CD4-positive, alpha-beta T cell treated with Interferon alpha-2 for 1 hour (primary cell): ENCODE measurements around the gene GJD2.

Source experiments
- DNase-seq, 2 donors: peaks; one replicate each; pipeline ENCODE4 v3.0.0-alpha.2; 2020 to 2022

The GJD2 gene

DNA sequence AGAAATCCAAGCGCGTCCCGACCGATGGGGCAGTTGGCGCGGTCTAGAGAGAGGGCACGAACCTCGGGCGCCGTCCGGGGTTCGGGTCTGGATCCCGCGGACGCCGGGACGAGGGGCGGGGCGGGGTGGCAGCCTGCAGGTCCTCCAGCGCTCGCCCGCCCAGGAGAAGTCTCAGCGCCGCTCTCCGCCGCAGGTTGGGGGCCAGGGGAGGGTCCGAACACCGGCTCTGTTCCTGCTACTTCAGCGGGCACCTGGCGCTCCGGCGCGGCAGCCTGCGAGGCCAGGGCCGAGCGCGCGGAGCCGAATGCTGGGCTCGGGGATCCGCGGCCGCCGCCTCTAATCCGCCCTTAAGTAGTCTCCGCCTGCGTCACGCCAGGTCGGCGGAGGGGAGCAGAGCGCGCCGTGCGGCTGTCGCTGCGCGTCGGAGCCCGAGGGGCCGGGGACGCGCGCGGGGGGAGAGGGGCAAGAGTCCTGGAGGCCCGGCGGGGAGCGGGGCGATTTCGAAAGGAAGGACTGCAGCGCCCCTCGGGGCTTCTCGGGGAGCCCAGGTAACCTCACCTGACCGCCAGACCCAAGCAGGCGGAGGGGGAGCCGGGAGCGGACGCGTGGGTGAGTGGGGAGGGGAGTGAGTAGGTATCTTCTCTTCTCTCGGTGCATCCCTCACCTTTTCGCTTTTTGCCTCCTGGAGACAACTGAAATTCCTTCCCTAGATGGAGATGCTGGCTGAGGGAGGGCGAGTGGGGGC lies at the start of gene GJD2:
GJD2 (minus strand) TSS at position 325 of the 745 bp plus-strand sequence. CDS start 510 bp downstream, outside the sequence.
- DNase-seq, result no peak

DNA sequence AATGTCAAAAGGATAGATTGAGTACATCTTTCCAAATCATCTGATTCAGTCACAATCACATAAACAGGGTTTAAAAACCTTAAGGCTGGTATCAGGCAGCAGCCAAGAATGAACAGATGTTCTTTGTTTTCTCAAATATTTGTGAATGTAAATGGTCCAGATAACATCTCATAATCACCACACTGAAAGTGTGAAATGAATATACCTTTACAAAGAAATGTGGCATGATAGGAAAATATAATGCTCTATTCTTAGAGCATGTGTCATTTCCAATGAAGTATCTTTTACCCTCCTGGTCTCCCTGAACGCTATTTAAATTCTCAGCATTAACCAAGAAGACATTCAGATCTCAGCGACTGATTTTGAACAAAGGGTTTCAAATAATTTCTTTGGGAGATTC lies 49.3 kb upstream of the GJD2 start:
- no peak for DNase-seq

DNA sequence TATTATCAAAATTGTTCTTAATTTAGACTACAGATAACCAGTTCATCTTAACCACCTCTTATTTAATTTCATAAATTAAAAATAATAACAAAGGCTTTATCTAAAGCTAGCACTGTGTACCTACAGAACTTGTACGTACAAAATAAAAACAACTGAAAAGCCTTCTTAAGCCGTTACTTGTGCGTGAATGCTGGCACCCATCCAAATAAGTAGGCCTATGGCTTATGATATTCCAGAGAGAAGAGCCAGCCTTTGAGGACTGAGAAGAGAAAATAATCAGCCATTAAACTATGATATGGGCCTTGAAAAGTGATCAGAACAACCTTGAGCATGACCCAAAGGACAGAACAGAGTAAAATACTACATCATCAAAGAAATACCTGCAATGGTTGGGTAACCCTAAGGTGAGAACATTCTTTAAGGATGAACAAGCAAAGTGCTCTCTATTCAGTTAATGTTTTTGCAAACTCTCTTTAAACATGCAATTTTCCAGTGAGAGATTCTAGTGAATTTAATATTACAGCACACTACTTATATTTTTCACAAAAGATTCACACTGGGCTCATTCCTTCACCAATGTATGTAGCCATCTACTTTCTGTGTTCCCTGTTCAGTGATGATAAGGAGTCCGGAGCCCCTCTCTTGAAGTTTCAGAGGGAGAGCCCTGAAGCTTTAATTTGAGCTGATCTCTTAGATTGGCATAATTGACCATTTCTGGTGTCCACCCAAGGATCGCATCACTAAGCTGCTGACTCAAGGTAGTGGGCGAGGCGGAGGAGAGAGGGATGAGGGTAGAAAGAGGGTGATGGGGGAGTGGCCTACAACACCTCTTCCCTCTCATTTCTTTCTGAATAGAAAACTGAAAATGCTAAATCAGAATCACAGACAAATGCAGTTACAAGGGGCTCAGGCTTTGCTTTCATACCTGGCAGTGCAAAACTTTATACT lies 48.3 kb upstream of the GJD2 start:
- no peak for DNase-seq

DNA sequence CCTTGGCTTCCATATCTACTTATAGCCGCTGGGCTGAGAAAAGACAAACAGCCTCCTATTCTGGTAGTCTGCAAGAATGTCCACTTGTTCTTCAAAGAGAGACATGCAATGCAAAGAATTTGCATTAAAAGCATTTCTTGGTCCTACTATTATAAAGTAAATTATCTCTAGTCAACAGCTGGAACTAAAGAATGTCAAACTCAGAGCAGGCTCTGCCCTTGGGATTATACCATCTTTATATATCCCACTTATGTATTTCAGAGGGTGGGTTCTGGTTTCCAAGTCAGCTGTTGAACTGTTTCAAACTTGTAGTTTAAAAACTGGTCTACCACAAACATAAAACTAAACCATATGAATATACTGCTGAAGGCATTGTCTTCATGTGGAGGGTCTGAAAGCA lies 47.6 kb upstream of the GJD2 start:
- DNase-seq, result no peak

DNA sequence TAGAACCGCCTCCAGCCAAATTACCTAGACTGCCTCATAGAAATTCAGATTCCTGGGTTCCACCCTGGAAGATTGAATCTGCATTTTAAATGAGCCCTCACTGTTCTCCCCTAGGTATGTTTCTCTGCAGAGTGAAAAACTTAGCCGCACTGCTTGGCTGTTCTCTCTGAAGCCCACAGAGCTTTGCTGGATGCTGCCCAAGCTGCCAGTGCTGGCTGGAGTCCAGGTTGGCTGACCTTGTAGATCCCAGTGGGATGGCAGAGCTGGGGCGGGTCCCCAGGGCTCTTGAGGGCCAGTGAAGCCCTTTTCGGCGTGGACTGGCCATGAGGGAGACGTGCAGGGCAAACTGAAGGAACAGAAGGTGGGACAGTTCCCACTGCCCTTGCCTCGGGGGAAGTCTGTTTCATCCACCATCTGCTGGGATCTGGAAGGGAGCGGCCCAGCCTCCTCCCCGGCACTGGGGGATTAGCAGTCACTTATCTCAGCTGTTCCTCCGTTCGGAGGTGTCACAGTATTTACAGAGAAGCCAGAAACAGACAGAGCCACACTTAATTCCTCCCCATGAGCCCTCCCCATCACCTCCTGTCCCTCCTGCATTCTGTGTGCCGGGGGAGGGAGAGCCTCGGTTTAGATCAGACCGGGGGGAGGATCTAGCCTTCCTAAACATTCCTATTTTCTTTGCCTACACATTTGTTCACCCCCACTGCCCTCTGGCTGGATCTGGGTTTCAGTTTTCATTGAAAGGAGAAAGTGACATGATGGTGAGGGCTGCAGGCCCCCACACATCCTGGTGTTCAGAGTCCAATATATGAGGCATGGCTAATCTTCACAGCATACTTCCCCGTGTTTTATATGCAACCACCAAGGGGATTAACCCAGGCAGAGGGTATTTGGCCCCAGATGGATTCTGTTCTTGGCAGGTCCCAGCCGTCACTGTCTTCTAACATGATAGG lies 44.6 kb upstream of the GJD2 start:
- DNase-seq, result no peak

DNA sequence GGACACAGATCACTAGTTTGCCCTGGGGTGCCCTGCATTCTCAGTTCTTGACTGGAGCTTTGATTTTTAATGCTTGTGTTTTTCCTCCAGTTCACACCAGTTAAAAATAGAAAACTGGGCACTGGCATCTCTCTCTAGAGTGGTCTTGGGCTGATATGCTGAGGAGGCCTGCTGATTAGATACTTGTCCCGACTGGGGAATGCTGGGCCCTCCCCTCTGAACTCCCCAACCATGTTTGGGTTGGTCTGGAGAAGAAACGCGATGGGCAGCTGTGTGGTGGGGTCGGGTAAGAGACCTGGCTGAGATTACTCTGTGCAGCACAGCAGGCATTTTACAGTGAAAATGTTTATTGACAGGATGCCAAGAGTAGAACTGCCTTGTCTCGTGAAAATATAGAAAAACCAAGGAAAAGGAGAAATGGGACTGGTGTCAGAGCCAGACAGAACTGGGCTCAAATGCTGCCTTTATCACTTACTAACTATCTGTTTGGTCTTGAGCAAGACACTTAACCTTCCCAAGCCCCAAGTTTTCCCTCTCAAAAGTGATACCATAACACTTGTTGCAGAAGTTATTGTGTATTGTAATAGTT lies 42.1 kb upstream of the GJD2 start:
- no peak for DNase-seq

DNA sequence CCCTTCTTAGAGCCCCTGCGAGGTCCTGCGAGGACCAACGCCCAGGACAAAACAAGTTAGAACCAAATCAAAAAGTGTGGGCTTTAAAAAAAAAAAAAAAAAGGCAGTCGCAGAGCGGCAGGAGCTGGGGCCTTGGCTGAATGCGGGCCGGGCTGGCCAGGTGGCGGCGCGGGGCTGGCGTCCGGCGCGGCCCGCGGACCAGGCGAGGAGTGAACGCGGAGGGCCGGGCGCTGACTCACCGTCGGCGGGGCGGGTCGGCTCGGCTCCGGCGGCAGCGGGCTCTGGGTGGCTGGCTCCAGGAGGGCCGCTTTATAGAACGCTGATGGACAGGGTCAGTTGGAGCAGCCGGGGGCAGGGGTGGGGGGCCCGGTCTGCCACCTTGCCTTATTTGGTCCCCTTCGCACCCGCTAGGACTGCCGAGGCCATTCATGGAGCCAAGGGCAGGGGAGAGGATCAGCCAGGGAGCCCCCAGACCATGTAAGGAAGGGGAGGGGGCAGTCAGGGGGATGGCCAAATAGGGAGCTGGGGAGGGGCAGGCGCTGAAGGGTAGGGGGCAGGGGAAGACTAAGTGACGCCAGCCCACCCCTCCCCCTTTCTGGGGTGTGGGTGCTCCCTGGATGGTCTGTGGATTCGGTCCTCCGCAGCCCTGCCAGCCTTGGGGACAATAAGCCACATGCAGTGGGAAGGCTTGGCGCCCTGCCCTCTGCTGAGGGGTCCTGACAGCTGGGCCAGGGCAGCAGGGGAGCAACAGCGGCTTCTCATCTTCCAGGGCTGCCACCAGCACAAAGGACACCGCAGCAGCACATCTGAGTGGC lies 40.7 kb upstream of the GJD2 start, which contains the start of gene ACTC1:
ACTC1 (minus strand) TSS at position 283 of the 815 bp plus-strand sequence. CDS start 741 bp downstream, outside the sequence.
- DNase-seq, result no peak

DNA sequence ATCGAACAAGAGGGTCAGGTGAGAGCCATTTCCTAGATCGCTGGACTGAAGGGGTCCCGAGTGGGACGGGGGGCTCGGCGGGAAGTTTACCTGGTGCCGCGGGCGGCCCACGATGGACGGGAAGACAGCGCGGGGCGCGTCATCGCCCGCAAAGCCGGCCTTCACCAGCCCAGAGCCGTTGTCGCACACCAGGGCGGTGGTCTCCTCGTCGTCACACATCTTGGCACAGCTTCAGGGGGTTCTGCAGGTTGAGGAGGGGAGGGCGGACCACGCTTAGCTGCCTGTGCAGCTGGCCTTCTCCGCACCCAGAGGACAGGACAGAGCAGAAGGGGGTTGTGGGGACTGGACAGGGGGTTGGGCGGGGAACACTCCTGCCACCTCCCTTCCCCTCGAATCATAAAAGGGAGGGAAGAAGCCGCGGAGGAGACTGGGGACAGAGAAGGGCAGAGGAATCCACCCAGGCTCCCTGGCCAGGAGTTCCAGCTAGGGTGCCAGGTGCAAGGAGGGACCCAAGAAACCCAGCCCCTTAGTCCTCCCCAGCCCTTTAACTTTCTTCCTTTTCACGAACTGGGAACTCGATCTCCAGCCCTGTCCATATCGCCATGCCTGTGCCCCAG lies 39.9 kb upstream of the GJD2 start:
- no peak for DNase-seq

DNA sequence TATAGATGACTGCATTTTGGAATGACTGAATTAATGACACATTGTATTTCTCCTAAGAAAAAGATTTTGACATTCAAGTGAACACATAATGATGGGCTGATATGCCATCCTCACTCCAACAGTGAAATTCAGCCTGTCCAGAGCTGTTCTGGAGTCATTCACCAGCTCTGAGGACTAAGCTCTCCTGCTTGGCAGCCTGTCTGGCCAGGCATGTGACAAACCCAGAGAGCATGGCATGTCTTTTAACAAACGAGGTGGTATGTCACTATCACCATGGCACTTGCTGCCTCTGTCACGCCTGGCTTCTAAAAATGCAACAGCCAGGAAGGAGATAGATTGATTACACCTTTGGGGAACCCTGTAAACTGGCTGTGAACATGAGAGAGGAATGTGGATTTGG lies 39.1 kb upstream of the GJD2 start:
- no peak for DNase-seq

DNA sequence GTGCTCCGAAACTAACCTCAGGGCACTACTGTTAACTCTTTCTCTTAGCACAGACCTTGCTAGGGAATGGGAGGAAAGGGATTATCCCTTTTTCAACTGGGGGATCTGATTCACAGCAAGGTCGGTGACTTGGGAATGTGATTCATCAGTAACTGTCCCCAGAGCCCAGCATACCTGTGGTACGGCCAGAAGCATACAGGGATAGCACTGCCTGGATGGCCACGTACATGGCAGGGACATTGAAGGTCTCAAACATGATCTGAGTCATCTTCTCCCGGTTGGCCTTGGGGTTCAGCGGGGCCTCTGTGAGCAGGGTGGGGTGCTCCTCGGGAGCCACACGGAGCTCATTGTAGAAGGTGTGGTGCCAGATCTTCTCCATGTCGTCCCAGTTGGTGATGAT lies 38.3 kb upstream of the GJD2 start:
- DNase-seq, result no peak

DNA sequence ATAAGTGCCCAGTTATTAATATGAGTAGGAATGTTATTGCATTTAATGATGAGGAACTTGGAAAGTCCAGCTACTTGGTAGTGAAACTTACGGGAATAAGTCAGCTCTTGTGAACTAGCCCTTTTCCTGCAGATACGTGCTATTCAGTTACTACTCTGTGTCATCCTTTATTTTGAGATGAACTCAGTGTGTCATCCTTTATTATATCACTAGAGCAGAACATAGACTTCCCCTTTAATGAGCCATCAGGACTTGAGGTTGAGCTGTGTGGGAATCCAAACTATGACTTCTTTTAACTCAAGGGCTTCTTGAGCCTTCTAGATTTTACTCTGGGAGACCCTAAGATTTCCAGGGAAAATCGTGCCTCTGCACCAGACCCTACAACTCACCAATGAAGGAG lies 36.9 kb upstream of the GJD2 start:
- DNase-seq, result no peak

DNA sequence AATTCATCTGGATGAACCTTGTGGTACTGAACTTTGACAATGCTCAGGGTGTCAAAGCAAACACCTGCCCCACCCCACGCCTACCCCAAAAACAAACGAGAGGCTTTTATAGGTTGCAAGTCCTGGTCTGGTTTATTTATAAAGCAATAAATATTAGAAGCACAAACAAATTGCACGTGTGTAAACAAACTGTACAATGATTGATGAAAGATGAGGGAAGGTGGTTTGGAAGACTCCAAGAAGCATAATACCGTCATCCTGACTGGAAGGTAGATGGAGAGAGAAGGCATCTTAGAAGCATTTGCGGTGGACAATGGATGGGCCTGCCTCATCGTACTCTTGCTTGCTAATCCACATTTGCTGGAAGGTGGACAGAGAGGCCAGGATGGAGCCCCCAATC lies 35.3 kb upstream of the GJD2 start:
- no peak for DNase-seq

DNA sequence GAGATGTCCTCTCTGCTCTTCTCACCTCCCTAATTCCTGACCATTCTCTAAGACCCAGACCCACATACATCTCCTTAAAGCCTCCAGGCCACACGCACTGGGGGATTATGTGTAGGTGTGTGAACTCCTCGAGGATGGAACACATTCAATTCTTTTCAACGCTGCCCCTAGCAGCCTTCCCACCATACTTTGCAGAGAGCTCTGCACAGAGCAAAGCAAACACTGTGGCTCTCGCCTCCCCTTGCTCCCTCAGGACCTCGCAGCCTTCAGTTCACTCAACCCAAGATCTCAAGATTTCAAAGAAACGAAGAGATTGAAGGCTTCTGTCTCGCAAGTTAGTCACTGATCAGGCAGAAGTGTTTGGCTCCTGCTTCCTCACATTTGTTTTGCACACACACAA lies 34.5 kb upstream of the GJD2 start:
- DNase-seq, result no peak

DNA sequence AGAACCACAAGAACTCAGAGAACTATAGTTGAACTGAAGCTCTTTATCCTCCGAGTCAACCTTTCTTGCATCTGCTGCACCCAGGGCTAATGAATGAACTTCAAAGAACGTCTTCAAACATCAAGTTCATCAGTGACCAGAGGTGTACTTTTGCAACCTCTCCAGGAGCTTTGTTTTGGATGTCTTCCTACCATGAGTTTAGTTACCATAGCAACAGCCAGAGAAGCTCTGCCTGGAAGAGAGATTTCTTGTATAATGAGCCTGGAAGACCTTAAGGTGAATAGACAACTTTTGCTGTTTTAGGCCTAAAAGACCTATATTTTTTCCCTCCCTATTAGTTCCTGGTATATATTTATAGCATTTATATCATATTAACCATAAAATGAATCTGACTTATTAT lies 31.4 kb upstream of the GJD2 start:
- DNase-seq, result no peak

DNA sequence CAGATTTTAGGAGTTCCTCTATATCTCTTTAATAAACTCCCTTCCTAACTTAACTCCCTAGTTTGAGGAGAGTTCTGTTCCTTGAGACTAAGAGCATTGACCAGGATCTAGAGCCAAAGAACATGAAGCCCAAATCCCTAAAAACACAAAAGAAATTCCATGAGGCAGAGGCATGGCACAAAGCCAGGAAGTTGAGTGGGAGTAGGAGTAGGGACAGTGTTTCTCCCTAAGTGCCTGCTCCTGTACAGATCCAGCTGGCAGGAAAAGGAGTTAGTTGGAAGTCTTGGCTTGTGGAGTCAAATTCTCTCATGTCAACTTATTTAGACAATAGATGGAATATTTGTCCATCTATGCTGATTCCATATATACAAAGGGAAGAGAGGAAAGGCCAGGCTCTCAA lies 29.2 kb upstream of the GJD2 start:
- no peak for DNase-seq

DNA sequence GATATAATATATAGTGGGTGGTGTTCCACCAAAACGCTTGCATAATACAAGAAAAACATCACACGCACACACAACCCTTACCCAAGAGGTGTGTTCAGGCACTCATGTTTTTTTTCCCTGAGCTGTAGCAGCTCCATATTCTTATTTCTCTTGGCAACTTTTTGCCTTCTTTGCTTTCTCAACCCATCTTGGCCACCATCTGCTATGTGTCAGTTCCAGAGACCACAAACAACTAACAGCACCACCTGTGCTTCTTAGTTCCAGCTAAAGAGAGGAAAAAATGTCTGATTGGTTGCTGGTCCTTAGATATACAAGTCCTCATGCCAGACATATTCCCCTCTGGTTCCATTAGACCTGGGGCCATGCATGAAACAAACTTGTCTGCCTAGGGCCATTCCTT lies 28.6 kb upstream of the GJD2 start:
- DNase-seq, result no peak

DNA sequence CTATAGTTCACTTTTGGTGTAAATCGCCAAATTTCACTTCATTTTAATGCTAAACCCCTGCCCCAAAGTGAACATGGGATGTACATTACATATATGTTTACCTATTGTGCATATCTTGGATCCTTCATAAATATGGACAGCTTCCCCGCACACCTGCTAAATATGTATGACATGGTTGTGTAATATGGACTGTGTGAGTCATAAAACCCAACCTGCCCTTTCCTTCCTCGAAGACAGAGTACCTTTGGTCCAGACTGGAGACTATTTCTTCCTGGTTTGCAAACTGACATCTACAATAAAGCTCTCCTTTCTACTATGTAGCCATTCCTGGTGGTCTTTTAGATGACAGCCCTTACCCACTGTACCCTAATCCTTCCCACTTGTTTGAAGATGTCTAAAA lies 28.1 kb upstream of the GJD2 start:
- DNase-seq, result no peak

DNA sequence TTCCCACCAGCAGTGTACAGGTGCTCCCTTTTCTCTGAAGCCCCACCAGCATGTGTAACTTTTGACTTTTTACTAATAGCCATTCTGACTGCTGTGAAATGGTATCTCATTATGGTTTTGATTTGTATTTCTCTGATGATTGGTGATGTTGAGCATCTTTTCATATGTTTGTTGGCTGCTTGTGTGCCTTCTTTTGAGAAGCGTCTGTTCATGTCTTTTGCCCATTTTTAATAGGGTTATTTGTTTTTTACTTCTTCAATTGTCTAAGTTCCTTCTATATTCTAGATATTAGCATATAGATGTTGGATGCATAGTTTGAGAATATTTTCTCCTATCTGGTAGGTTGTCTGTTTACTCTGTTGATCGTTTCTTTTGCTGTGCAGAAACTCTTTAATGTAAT lies 25.9 kb upstream of the GJD2 start:
- no peak for DNase-seq

DNA sequence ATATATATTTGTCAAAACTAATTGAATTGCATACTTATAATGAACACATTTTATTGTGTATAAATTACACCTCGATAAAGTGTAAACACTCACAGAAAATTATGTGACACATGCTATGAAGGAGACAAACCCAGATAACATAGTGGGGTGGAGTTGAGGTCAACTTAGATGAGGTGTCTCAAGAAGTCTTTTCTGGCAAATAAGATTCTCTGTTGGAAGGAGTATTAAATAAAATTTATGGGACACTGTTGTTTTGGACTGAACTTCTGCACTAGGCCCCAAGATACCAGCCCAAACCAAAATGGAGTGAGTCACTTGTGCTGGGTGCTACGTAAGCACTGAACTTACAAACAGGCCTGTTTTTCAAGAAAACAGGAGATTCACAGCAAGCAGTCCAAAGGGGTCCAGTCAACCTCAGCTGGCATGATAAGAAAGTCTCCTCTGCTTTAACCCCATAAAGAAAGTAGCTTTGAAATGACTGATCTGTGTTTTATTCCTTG lies 21.9 kb upstream of the GJD2 start:
- DNase-seq, result no peak

DNA sequence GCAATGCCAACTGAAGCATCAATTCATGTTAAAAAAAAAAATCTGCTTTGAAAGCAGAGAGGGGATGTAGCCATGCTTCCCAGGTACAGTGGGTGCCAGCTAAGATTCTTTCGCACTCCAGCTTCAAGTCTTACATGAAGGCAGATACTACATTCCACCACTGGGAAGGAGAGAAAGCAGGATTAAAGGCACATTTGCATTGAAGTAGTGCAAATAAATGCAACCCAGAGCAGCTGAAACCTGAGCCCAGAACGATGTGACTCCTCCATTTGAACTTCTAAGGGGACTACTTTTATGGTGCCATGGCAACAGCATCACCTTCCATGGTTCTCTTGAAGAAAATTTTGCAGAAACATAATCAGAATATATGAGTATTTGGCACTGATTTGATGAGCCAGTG lies 19.1 kb upstream of the GJD2 start:
- no peak for DNase-seq

DNA sequence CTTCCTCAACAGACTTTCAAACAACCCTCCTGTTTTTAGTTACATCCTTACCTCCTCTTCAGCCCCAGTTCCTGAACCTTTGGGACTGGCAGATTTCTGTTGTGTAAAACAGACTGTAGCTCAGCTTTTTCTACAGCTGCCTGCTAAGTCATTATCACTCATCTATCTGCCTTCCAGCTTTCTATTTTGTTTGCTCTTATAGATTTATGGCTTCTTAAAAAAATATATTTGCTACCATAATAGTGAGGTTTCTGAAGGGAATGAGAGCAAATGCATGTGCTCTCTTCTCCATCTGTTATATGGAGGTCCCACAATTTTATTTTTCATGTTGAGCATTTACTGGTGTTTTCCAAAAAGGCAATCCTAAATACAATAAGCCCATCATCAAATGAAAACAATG lies 18.2 kb upstream of the GJD2 start:
- DNase-seq, result no peak
